ENCODE data around the gene PRKCB.

DNA sequence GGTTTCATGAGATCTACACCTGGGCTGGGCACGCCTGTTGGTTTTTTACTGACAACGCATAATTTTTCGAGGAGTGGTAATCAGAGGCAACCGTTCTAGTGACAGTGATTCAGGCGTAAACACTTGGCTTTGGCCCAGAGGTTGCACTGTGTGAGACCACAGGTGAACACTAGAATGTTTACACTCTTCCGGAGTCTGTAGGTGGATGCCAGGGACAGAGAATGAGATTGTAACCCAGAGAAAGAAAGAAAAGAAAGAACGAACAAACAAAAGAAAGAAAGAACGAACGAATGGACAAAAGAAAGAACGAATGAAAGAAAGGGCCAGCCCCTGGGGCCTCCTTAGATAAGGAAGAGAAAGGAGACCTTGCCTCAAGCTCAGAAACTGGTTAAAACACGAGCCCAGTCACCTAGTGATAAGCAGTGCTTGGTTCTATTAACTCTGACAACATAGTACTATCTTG lies 113.2 kb downstream of the PRKCB start:
- TF ChIP-seq, protein P1, sequence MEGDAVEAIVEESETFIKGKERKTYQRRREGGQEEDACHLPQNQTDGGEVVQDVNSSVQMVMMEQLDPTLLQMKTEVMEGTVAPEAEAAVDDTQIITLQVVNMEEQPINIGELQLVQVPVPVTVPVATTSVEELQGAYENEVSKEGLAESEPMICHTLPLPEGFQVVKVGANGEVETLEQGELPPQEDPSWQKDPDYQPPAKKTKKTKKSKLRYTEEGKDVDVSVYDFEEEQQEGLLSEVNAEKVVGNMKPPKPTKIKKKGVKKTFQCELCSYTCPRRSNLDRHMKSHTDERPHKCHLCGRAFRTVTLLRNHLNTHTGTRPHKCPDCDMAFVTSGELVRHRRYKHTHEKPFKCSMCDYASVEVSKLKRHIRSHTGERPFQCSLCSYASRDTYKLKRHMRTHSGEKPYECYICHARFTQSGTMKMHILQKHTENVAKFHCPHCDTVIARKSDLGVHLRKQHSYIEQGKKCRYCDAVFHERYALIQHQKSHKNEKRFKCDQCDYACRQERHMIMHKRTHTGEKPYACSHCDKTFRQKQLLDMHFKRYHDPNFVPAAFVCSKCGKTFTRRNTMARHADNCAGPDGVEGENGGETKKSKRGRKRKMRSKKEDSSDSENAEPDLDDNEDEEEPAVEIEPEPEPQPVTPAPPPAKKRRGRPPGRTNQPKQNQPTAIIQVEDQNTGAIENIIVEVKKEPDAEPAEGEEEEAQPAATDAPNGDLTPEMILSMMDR (conservative IDR thresholded peaks at IDR 0.05; ENCODE audit: low read length): no peak
- TF ChIP-seq EZH2phosphoT487 (IDR thresholded peaks at IDR 0.05; ENCODE audit: borderline replicate concordance, low read depth, low read length): no peak

Measured in OCI-LY7 (cell line).